ENCODE data around the gene ALDH7A1.
"Not testable (repeated sequence)": the region's sequence is repeated elsewhere in the genome, so short reads cannot be mapped to it uniquely, and the experiment has no call there.

The ALDH7A1 gene

GRCh38 chr5:126535856-126536545 is 59.0 kb downstream of the ALDH7A1 start:
- no peak for DNase-seq (ENCODE audit: low spot score)

- DNase-seq (ENCODE audit: low spot score), result no peak
Measured at GRCh38 chr5:126534553-126534952, 60.5 kb downstream of the ALDH7A1 start.

- no peak for DNase-seq (ENCODE audit: low spot score)
Measured at GRCh38 chr5:126531543-126532120, 63.4 kb downstream of the ALDH7A1 start.

- no peak for DNase-seq (ENCODE audit: low spot score)
Measured at GRCh38 chr5:126527892-126528291, 67.1 kb downstream of the ALDH7A1 start.

- no peak for DNase-seq (ENCODE audit: low spot score)
Measured at GRCh38 chr5:126527158-126527557, 67.9 kb downstream of the ALDH7A1 start.

GRCh38 chr5:126526493-126526892 is 68.5 kb downstream of the ALDH7A1 start:
- no peak for DNase-seq (ENCODE audit: low spot score)

- no peak for DNase-seq (ENCODE audit: low spot score)
Measured at GRCh38 chr5:126525630-126526245, 69.3 kb downstream of the ALDH7A1 start.

GRCh38 chr5:126523818-126524510 is 71.1 kb downstream of the ALDH7A1 start:
- DNase-seq (ENCODE audit: low spot score), result no peak

- DNase-seq (ENCODE audit: low spot score), result no peak
Measured at GRCh38 chr5:126521130-126521529, 73.9 kb downstream of the ALDH7A1 start.

GRCh38 chr5:126520593-126520953 is 74.4 kb downstream of the ALDH7A1 start:
- no peak for DNase-seq (ENCODE audit: low spot score)

GRCh38 chr5:126519637-126520592 is 75.1 kb downstream of the ALDH7A1 start:
- DNase-seq (ENCODE audit: low spot score), result no peak

GRCh38 chr5:126519223-126519622 is 75.8 kb downstream of the ALDH7A1 start:
- not testable (repeated sequence) for DNase-seq (ENCODE audit: low spot score)

- no peak for DNase-seq (ENCODE audit: low spot score)
Measured at GRCh38 chr5:126516852-126517251, 78.2 kb downstream of the ALDH7A1 start.

- no peak for DNase-seq (ENCODE audit: low spot score)
Measured at GRCh38 chr5:126516133-126516532, 78.9 kb downstream of the ALDH7A1 start.

GRCh38 chr5:126515337-126515736 is 79.7 kb downstream of the ALDH7A1 start:
- DNase-seq (ENCODE audit: low spot score), result no peak

GRCh38 chr5:126514558-126515141 is 80.4 kb downstream of the ALDH7A1 start:
- DNase-seq (ENCODE audit: low spot score), result no peak

GRCh38 chr5:126514131-126514557 is 80.9 kb downstream of the ALDH7A1 start:
- no peak for DNase-seq (ENCODE audit: low spot score)

- DNase-seq (ENCODE audit: low spot score), result no peak
Measured at GRCh38 chr5:126513703-126514102, 81.3 kb downstream of the ALDH7A1 start.

GRCh38 chr5:126513302-126513701 is 81.7 kb downstream of the ALDH7A1 start:
- DNase-seq (ENCODE audit: low spot score), result no peak

- DNase-seq (ENCODE audit: low spot score), result no peak
Measured at GRCh38 chr5:126512451-126512850, 82.6 kb downstream of the ALDH7A1 start.

GRCh38 chr5:126511961-126512360 is 83.1 kb downstream of the ALDH7A1 start:
- no peak for DNase-seq (ENCODE audit: low spot score)
